HFFc6 (cell line): ENCODE measurements around the gene SHISA6. TPM values are rescaled to one million over a fixed set of nuclear protein-coding genes. Genes with fewer than 3 reads are reported as not detected.
"Not testable (repeated sequence)": the region's sequence is repeated elsewhere in the genome, so short reads cannot be mapped to it uniquely, and the experiment has no call there.

Source experiments
- DNase-seq: peaks from one replicate; pipeline ENCODE4 v3.0.0-alpha.2; 2018
- H3K27ac Mint-ChIP-seq: 2 replicates; pipeline ENCODE4 v1.8.0; 2020; ENCODE audit warnings: mild to moderate bottlenecking, mixed read lengths
- H3K27me3 Mint-ChIP-seq: 2 replicates; pipeline ENCODE4 v1.8.0; 2021; ENCODE audit warnings: mild to moderate bottlenecking, moderate library complexity, mixed read lengths; ENCODE audit not compliant: insufficient read depth
- H3K36me3 Mint-ChIP-seq: 2 replicates; pipeline ENCODE4 v1.8.0; 2021; ENCODE audit warnings: low read depth, mixed read lengths
- H3K4me1 Mint-ChIP-seq: 2 replicates; pipeline ENCODE4 v1.8.0; 2020; ENCODE audit warnings: low read depth, mixed read lengths
- H3K4me3 Mint-ChIP-seq: 2 replicates; pipeline ENCODE4 v1.8.0; 2020; ENCODE audit warnings: mild to moderate bottlenecking, moderate library complexity, mixed read lengths
- H3K9me3 Mint-ChIP-seq: 2 replicates; pipeline ENCODE4 v1.8.0; 2020; ENCODE audit warnings: mild to moderate bottlenecking, mixed read lengths
- CTCF ChIP-seq: fragments of 200-600 bp; sonication (generic); IDR thresholded peaks from 2 replicates; pipeline ENCODE4 v1.5.0; 2021; ENCODE audit warnings: antibody characterized with exemption, mild to moderate bottlenecking
- total RNA-seq, 6 experiments: library from RNA; stranded (reverse); fragmentation: NEBNext Ultra II Directional; extraction: Animal tissue kit (Norgen Biotek cat#: 25700); gene quantifications; 2 replicates in 1 of 6; 3 replicates in 5 of 6; pipeline ENCODE4 v1.2.3, GENCODE V29; 2021

The SHISA6 gene
- total RNA-seq, 6 experiments from 2014 or later = not detected

GRCh38 chr17:11305524-11305923 is 64.5 kb downstream of the SHISA6 start:
- no peaks in the 10 kb centered on the region for H3K4me1 Mint-ChIP-seq
- DNase-seq = no peak
- no peak overlapping the region for H3K4me3 Mint-ChIP-seq
- peaks cover 8% of the 10 kb centered on the region; the same call in 1 of the 2 replicates for H3K36me3 Mint-ChIP-seq
- H3K9me3 Mint-ChIP-seq = peaks cover 49% of the 10 kb centered on the region
- TF ChIP-seq CTCF = no peak
- no peaks in the 10 kb centered on the region; the same call in none of the 2 replicates for H3K27me3 Mint-ChIP-seq
- H3K27ac Mint-ChIP-seq = no peak overlapping the region

GRCh38 chr17:11308531-11308930 is 67.5 kb downstream of the SHISA6 start:
- H3K4me1 Mint-ChIP-seq = no peaks in the 10 kb centered on the region

GRCh38 chr17:11309033-11309432 is 68.0 kb downstream of the SHISA6 start:
- TF ChIP-seq CTCF = no peak
- Mint-ChIP-seq H3K4me3 (no peak overlapping the region), H3K36me3 (peaks cover 8% of the 10 kb centered on the region; the same call in 1 of the 2 replicates), H3K27me3 (no peaks in the 10 kb centered on the region; the same call in 1 of the 2 replicates), H3K27ac (no peak overlapping the region), H3K9me3 (peaks cover 37% of the 10 kb centered on the region), H3K4me1 (no peaks in the 10 kb centered on the region)
- DNase-seq = no peak

More at GRCh38 chr17:11308531-11308930, 67.5 kb downstream of the SHISA6 start:
- Mint-ChIP-seq H3K27ac (no peak overlapping the region), H3K4me3 (no peak overlapping the region), H3K9me3 (peaks cover 37% of the 10 kb centered on the region), H3K36me3 (peaks cover 8% of the 10 kb centered on the region; the same call in 1 of the 2 replicates), H3K27me3 (no peaks in the 10 kb centered on the region; the same call in 1 of the 2 replicates)
- no peak for TF ChIP-seq CTCF
- DNase-seq = no peak

- peaks cover 8% of the 10 kb centered on the region; the same call in 1 of the 2 replicates for H3K36me3 Mint-ChIP-seq
Observed at GRCh38 chr17:11309850-11310249, 68.8 kb downstream of the SHISA6 start.

GRCh38 chr17:11316451-11316850 is 75.4 kb downstream of the SHISA6 start:
- H3K9me3 Mint-ChIP-seq = peaks cover 39% of the 10 kb centered on the region
- not testable (repeated sequence) for DNase-seq, H3K27ac Mint-ChIP-seq, H3K4me1 Mint-ChIP-seq, H3K36me3 Mint-ChIP-seq, H3K4me3 Mint-ChIP-seq, H3K27me3 Mint-ChIP-seq

More at GRCh38 chr17:11309850-11310249, 68.8 kb downstream of the SHISA6 start:
- TF ChIP-seq CTCF = no peak
- no peaks in the 10 kb centered on the region; the same call in 1 of the 2 replicates for H3K27me3 Mint-ChIP-seq
- H3K4me3 Mint-ChIP-seq = no peak overlapping the region
- no peak overlapping the region for H3K27ac Mint-ChIP-seq
- H3K9me3 Mint-ChIP-seq = peaks cover 37% of the 10 kb centered on the region
- no peak for DNase-seq
- no peaks in the 10 kb centered on the region for H3K4me1 Mint-ChIP-seq

GRCh38 chr17:11318207-11318606 is 77.2 kb downstream of the SHISA6 start:
- DNase-seq = no peak
- H3K36me3 Mint-ChIP-seq = no peaks in the 10 kb centered on the region
- H3K9me3 Mint-ChIP-seq = peaks cover 45% of the 10 kb centered on the region
- no peak overlapping the region for H3K4me3 Mint-ChIP-seq
- H3K4me1 Mint-ChIP-seq = no peaks in the 10 kb centered on the region
- no peak for TF ChIP-seq CTCF
- no peaks in the 10 kb centered on the region for H3K27me3 Mint-ChIP-seq
- no peak overlapping the region for H3K27ac Mint-ChIP-seq
